HG03521 (cell line): ENCODE data around the gene C16orf74.
A peak's percentile ranks its signal among the peaks of the same experiment; 100 is the strongest.

Experiments
- ATAC-seq: cut with Tn5 transposase; IDR thresholded peaks from one replicate; pipeline ENCODE4 v1.9.1; 2021; ENCODE audit warnings: mild to moderate bottlenecking, moderate library complexity; ENCODE audit not compliant: unreplicated experiment

Gene C16orf74

GRCh38 chr16:85750827-85751697 lies at the start of gene C16orf74:
TSS of gene C16orf74 (minus strand) at chr16:85751096. CDS start at chr16:85735217, 15,879 bp downstream.
- ATAC-seq = no peak

DNA sequence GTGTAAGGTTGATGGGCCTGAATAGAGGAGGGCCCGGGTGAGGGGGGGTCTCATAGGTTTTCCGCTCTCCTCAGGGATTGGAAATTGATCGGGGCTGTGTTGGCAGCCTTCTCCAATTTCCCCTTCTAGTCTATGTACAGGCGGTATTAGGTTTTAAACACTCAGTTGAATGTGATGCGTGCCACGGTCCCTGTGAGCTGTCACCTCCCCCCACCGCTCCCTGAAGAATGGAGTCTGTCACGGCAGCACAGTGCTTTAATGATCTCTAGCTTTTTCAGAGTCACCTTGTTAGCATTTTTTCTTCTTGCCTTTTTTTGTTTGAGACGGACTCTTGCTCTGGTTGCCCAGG lies 49.4 kb upstream of the C16orf74 start:
- ATAC-seq = no peak

DNA sequence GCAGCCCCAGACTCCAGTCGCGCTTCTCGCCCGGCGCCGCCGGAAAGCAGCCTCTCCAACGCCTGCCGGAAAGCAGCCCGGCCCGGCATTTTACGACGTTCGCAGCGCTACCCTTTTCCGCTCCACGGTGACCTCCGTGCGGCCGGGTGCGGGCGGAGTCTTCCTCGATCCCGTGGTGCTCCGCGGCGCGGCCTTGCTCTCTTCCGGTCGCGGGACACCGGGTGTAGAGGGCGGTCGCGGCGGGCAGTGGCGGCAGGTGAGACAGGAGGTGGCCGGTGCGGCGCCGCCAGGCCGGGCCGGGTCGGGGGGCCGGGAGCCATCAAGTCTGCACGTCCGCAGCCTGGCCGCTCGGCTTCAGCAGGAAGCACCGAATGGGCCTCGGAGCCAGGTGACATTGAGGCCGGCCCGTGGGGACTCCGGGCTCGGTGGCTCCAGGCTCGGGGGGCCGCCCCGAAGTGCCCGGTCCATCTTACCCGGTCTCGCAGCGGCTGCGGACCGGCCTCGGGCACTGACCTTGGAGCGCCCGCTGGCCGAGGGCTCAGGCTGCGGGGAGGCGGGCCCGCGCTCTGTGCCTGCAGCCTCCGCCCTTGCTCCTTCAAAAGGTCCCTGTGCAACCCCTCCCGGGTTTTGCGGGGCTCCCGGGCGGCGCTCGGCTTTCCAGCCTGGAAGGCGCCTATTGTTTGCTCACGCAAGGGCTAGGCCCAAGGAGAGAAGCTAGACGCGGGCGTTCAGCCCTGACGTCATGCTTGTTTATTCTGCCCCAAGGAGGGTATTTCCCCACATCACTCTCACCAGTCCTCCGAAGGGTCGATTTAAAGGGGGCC lies 48.8 kb upstream of the C16orf74 start, which contains the start of the genes COX4I1 and EMC8:
COX4I1 (plus strand) TSS at position 199 of the 824 bp plus-strand sequence. CDS start 1,511 bp downstream, outside the sequence.
EMC8 (minus strand) TSS at position 48 of the 824 bp plus-strand sequence. CDS start 249 bp downstream, outside the sequence.
- ATAC-seq = peak; percentile 79

DNA sequence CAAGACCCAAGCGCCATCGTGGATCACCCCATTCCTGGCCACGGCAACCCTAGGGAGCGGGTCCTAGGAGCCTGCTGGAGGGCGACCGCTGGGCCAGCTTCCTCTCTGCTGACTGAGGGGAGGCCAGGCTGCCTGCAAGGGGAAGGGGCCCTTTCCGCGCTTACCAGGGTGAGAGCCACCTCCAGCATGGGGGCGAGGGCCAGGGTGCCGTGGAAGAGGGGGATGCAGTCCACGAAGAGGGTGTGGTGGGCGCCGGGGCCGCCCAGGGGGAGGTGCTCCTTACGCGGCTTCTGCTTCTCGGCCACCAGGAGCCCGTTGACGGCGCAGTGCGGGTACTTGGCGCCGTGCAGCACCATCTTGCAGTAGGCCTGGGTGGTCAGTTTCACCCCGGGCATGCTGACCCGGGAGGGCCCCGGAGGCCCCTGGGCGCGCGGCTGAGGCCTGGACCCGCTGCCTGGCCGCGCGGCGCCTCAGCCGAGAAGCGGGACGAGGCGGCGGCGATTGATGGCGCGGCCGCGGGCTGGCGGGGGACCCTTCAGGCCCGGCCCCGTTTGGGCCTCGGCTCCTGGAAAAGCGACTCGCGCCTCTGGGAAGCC lies 48.1 kb upstream of the C16orf74 start:
- peak; percentile 22 for ATAC-seq

- no peak for ATAC-seq
Measured at GRCh38 chr16:85798283-85798776, 47.4 kb upstream of the C16orf74 start.

DNA sequence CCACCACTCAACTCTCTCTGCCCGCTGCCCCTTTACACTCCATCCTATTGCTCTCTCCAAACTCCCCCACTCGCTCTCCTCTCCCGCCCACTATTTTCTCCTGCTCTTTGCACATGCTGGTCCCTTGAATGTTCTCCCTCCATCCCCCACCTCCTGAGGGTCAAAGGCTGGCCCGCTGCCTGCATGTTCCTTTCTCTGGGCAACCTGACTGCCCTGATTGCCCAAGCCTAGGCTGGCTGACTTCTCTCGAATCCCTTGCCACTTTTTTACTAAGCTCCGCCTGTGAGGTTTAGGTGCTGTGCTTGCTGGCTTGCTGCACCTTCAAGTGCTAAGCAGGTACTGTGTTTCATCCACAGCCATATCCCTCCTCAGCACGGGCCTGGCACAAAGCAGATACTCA lies 45.7 kb upstream of the C16orf74 start:
- no peak for ATAC-seq

GRCh38 chr16:85796152-85796551 lies 45.3 kb upstream of the C16orf74 start:
- ATAC-seq = no peak

DNA sequence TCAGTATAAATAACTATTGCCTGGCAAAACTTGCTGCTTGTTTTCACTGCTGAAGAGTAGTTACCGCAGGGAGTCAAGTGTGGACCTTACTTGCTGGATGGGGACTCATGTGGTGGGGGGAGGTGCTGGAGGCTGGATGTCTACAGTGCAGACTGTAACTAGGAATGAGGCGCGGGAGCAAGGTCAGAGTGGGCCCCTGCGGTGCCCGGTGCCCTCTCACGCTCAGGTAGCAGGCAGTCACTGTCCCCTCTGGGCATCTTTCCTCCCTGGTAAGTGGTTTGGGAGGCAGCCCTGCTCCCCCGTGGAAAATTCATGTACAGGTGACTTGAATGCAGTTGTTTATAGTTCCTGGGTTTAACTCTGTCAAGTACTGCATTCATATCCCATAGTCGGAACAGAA lies 43.8 kb upstream of the C16orf74 start:
- no peak for ATAC-seq

GRCh38 chr16:85793662-85794298 lies 42.9 kb upstream of the C16orf74 start:
- ATAC-seq = no peak

GRCh38 chr16:85789773-85790172 lies 38.9 kb upstream of the C16orf74 start:
- no peak for ATAC-seq

GRCh38 chr16:85788819-85789218 lies 37.9 kb upstream of the C16orf74 start:
- ATAC-seq = no peak

DNA sequence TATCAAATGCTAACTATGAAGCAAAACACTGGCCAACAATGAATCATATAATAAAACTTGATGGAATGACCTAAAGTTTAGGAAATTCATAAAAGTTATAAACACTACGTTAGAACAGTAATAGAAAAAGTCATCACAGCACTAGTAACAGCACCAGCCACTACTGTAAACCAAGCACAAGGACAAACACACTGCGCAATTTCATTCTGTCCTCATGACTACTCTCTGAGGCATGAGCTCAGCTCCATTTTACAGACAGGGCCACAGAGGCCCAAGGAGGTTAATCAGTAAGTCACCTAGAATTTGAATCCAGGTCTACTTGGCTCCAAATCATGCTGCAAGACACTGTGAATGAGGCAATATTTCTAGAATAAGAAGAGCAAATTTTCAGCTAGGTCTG lies 35.0 kb upstream of the C16orf74 start:
- ATAC-seq = no peak

DNA sequence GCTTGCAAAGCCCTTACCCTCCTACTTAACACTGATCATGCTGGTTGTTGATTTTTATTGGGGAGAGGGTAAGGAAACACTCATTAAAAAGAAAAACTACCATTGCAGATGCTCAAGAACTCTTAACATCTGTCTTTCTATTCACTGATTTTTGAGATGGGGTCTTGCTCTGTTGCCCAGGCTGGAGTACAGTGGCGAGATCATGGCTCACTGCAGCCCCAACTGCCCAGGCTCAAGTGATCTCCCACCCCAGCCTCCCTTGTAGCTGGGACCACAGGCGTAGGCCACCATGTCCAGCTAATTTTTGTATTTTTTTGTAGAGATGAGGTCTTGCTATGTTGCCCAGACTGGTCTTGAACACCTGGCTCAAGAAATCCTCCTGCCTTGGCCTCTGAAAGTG lies 33.9 kb upstream of the C16orf74 start:
- no peak for ATAC-seq

- ATAC-seq = no peak
Measured at GRCh38 chr16:85783441-85783840, 32.5 kb upstream of the C16orf74 start.

DNA sequence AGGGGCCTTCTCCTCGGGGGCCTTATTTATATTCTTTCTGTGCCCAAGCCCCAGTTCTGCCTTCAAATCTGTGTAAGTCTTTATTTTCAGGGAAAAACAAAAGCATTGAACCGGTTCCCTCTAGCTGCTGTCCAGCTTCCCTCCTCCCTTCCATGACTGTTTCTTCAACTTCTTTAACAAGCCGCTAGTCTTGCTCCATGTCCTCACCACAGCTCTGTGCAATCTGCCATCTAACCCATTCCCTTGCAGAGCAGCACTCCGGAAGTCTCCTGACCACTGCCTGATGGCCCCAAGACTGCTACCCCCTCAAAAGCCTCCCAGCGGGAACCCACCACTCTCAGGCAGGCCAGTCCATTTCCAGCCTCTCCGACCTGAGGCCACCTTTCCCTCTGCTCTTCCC lies 31.6 kb upstream of the C16orf74 start:
- ATAC-seq = no peak

GRCh38 chr16:85781695-85782370 lies 30.9 kb upstream of the C16orf74 start:
- ATAC-seq = no peak

- ATAC-seq = no peak
Measured at GRCh38 chr16:85781156-85781555, 30.3 kb upstream of the C16orf74 start.

DNA sequence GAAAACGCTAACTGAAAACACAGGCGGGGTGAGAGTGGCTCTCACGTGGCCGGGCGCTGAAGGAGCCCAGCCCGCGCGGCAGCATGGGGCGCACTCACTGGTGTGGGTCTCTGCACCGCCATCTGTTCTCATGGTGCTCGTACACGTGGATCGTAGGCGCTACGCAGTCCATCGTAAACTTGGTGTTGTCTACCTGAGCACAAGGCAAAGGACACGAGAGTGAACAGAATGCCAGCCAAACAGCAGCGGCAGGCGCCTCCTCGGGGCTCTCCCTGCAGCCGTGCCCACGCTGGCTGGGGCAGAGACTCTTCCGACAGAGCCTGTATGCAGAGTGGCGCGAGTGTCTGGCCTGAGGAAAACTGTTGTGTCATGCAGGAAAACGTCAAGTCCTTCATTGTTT lies 29.4 kb upstream of the C16orf74 start:
- no peak for ATAC-seq

GRCh38 chr16:85778873-85779272 lies 28.0 kb upstream of the C16orf74 start:
- no peak for ATAC-seq
